WTC11 (cell line): Measurements from ENCODE around the gene ADAD1. TPM values are rescaled to one million over a fixed set of nuclear protein-coding genes. Genes with fewer than 3 reads are reported as not detected.

Experiments
- ATAC-seq: fragments of 200-7000 bp; cut with Tn5 transposase; 2 replicates; pipeline ENCODE4 v1.10.0; 2021; ENCODE audit warnings: mild to moderate bottlenecking, moderate library complexity
- CTCF ChIA-PET: fragments of 300-600 bp; sonication (Branson Sonifier 250); formaldehyde crosslinking; loops from one replicate; lab custom pipeline; 2021; ENCODE audit warnings: antibody characterized with exemption; lab: Charles Lee
- POLR2A ChIA-PET: fragments of 350-600 bp; sonication (Branson Sonifier 250); formaldehyde crosslinking; loops from one replicate; lab custom pipeline; 2021; ENCODE audit warnings: antibody characterized with exemption; lab: Charles Lee
- DNase-seq: peaks from one replicate; pipeline ENCODE4 v3.0.0; 2021; ENCODE audit warnings: low spot score
- H3K27ac Mint-ChIP-seq: 2 replicates; pipeline ENCODE4 v1.8.0; 2021; ENCODE audit warnings: mixed read lengths
- H3K27me3 Mint-ChIP-seq: 2 replicates; pipeline ENCODE4 v1.8.0; 2021; ENCODE audit warnings: low read depth, mild to moderate bottlenecking, moderate library complexity, mixed read lengths
- H3K36me3 Mint-ChIP-seq: 2 replicates; pipeline ENCODE4 v1.8.0; 2021; ENCODE audit warnings: mixed read lengths
- H3K4me1 Mint-ChIP-seq: 2 replicates; pipeline ENCODE4 v1.8.0; 2022; ENCODE audit warnings: mixed read lengths
- H3K4me3 Mint-ChIP-seq: 2 replicates; pipeline ENCODE4 v1.8.0; 2021; ENCODE audit warnings: mild to moderate bottlenecking, moderate library complexity, mixed read lengths
- H3K9me3 Mint-ChIP-seq: 2 replicates; pipeline ENCODE4 v1.8.0; 2021; ENCODE audit warnings: mixed read lengths
- CBFB ChIP-seq: sonication (generic); formaldehyde crosslinking; IDR thresholded peaks from 2 replicates; pipeline ENCODE4 v1.8.1; 2022; ENCODE audit warnings: mild to moderate bottlenecking, low read depth, missing genetic modification reagents
- CREM ChIP-seq: sonication (generic); formaldehyde crosslinking; IDR thresholded peaks from 2 replicates; pipeline ENCODE4 v1.8.1; 2022; ENCODE audit warnings: mild to moderate bottlenecking, missing genetic modification reagents, moderate library complexity
- ETV6 ChIP-seq: sonication (generic); formaldehyde crosslinking; IDR thresholded peaks from 2 replicates; pipeline ENCODE4 v1.8.1; 2022; ENCODE audit warnings: mild to moderate bottlenecking, missing genetic modification reagents
- GABPB1 ChIP-seq: sonication (generic); formaldehyde crosslinking; IDR thresholded peaks from 2 replicates; pipeline ENCODE4 v1.8.1; 2023; ENCODE audit warnings: mild to moderate bottlenecking, missing genetic modification reagents
- JAZF1 ChIP-seq: fragments of 250-450 bp; sonication (Bioruptor Pico); IDR thresholded peaks from 2 replicates; pipeline ENCODE4 v1.9.0; 2021; ENCODE audit warnings: moderate library complexity, mild to moderate bottlenecking, inconsistent platforms
- KAT7 ChIP-seq: sonication (generic); formaldehyde crosslinking; IDR thresholded peaks from 2 replicates; pipeline ENCODE4 v1.8.1; 2023; ENCODE audit warnings: missing genetic modification reagents, mild to moderate bottlenecking, borderline replicate concordance
- MYBL2 ChIP-seq: sonication (generic); formaldehyde crosslinking; IDR thresholded peaks from 2 replicates; pipeline ENCODE4 v1.8.1; 2023; ENCODE audit warnings: mild to moderate bottlenecking, moderate library complexity, missing genetic modification reagents
- NFATC4 ChIP-seq: fragments of 250-450 bp; sonication (Bioruptor Pico); IDR thresholded peaks from 2 replicates; pipeline ENCODE4 v1.9.0; 2021; ENCODE audit warnings: mild to moderate bottlenecking
- RELA ChIP-seq: sonication (generic); formaldehyde crosslinking; IDR thresholded peaks from 2 replicates; pipeline ENCODE4 v1.8.1; 2022; ENCODE audit warnings: missing genetic modification reagents, mild to moderate bottlenecking, borderline replicate concordance
- SMAD4 ChIP-seq: sonication (generic); formaldehyde crosslinking; IDR thresholded peaks from 2 replicates; pipeline ENCODE4 v1.8.0; 2022; ENCODE audit warnings: mild to moderate bottlenecking, missing genetic modification reagents
- TEAD4 ChIP-seq: sonication (generic); formaldehyde crosslinking; IDR thresholded peaks from 2 replicates; pipeline ENCODE4 v1.8.0; 2022; ENCODE audit warnings: mild to moderate bottlenecking, missing genetic modification reagents
- TP53 ChIP-seq: sonication (generic); formaldehyde crosslinking; IDR thresholded peaks from 2 replicates; pipeline ENCODE4 v1.8.1; 2023; ENCODE audit warnings: mild to moderate bottlenecking, missing genetic modification reagents
- ZBTB21 ChIP-seq: sonication (generic); formaldehyde crosslinking; IDR thresholded peaks from 2 replicates; pipeline ENCODE4 v1.8.1; 2023; ENCODE audit warnings: mild to moderate bottlenecking, missing genetic modification reagents, borderline replicate concordance
- ZNF121 ChIP-seq: sonication (generic); formaldehyde crosslinking; IDR thresholded peaks from 2 replicates; pipeline ENCODE4 v1.8.0; 2023; ENCODE audit warnings: missing genetic modification reagents
- ZNF138 ChIP-seq: sonication (generic); formaldehyde crosslinking; conservative IDR thresholded peaks from 2 replicates; pipeline ENCODE4 v1.8.1; 2022; ENCODE audit warnings: mild to moderate bottlenecking, moderate library complexity, missing genetic modification reagents
- ZNF671 ChIP-seq: fragments of 250-450 bp; sonication (Bioruptor Pico); IDR thresholded peaks from 2 replicates; pipeline ENCODE4 v1.8.0; 2021; ENCODE audit warnings: mild to moderate bottlenecking
- total RNA-seq: library from RNA; stranded (reverse); gene quantifications from 3 replicates; pipeline ENCODE4 v1.2.3, GENCODE V29; 2021
- TF ChIP-seq, protein P1 (sequence below): fragments of 250-450 bp; sonication (Bioruptor Pico); IDR thresholded peaks from 2 replicates; pipeline ENCODE4 v1.9.0; 2021; ENCODE audit warnings: mild to moderate bottlenecking, borderline replicate concordance
- TF ChIP-seq, protein P2 (sequence below): sonication (generic); formaldehyde crosslinking; conservative IDR thresholded peaks from 2 replicates; pipeline ENCODE4 v1.8.1; 2023; ENCODE audit warnings: mild to moderate bottlenecking, low read depth, missing genetic modification reagents, moderate library complexity
- TF ChIP-seq, protein P3 (sequence below): sonication (generic); formaldehyde crosslinking; IDR thresholded peaks from 2 replicates; pipeline ENCODE4 v1.8.0; 2022; ENCODE audit warnings: mild to moderate bottlenecking, missing genetic modification reagents
- TF ChIP-seq, protein P4 (sequence below): fragments of 250-450 bp; sonication (Bioruptor Pico); IDR thresholded peaks from 2 replicates; pipeline ENCODE4 v1.9.0; 2021; ENCODE audit warnings: mild to moderate bottlenecking

Gene ADAD1
- total RNA-seq, 1 experiment from 2014 or later: not detected

DNA sequence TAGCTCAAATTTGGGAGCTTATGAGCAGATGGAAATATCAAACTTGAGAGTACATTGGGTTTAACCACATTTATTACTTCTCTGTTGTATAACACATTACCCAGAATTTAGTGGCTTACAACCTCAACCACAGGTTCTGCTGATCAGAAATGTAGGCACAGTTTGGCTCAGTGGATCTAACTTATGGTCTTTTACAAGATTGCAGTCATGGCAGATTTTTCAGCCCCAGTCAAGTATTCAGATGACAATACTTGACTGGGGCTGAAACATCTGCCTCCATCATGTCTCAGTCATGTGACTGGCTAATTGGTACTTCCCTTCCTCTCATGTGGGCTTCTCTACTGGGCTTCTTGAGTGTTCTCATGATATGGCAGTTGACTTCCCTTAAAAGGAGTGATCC, 44.0 kb upstream of the ADAD1 start:
- Mint-ChIP-seq H3K27me3 (no peaks in the 10 kb centered on the region), H3K9me3 (no peaks in the 10 kb centered on the region), H3K4me3 (no peak overlapping the region), H3K36me3 (peaks cover 8% of the 10 kb centered on the region; the same call in 1 of the 2 replicates), H3K4me1 (no peaks in the 10 kb centered on the region), H3K27ac (no peak overlapping the region; the same call in 1 of the 2 replicates)
- CTCF ChIA-PET: no interaction called here
- DNase-seq: no peak
- ATAC-seq: no peak
- TF ChIP-seq RELA: no peak
- TF ChIP-seq, protein P1, sequence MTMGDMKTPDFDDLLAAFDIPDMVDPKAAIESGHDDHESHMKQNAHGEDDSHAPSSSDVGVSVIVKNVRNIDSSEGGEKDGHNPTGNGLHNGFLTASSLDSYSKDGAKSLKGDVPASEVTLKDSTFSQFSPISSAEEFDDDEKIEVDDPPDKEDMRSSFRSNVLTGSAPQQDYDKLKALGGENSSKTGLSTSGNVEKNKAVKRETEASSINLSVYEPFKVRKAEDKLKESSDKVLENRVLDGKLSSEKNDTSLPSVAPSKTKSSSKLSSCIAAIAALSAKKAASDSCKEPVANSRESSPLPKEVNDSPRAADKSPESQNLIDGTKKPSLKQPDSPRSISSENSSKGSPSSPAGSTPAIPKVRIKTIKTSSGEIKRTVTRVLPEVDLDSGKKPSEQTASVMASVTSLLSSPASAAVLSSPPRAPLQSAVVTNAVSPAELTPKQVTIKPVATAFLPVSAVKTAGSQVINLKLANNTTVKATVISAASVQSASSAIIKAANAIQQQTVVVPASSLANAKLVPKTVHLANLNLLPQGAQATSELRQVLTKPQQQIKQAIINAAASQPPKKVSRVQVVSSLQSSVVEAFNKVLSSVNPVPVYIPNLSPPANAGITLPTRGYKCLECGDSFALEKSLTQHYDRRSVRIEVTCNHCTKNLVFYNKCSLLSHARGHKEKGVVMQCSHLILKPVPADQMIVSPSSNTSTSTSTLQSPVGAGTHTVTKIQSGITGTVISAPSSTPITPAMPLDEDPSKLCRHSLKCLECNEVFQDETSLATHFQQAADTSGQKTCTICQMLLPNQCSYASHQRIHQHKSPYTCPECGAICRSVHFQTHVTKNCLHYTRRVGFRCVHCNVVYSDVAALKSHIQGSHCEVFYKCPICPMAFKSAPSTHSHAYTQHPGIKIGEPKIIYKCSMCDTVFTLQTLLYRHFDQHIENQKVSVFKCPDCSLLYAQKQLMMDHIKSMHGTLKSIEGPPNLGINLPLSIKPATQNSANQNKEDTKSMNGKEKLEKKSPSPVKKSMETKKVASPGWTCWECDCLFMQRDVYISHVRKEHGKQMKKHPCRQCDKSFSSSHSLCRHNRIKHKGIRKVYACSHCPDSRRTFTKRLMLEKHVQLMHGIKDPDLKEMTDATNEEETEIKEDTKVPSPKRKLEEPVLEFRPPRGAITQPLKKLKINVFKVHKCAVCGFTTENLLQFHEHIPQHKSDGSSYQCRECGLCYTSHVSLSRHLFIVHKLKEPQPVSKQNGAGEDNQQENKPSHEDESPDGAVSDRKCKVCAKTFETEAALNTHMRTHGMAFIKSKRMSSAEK: no peak
- TF ChIP-seq ZNF138 (CRISPR knock-in tag): no peak
- no peak for TF ChIP-seq CREM (CRISPR knock-in tag)
- no peak for TF ChIP-seq ZNF121 (CRISPR knock-in tag)
- no peak for TF ChIP-seq ETV6
- no peak for TF ChIP-seq NFATC4 (CRISPR knock-in tag)
- TF ChIP-seq, protein P2, sequence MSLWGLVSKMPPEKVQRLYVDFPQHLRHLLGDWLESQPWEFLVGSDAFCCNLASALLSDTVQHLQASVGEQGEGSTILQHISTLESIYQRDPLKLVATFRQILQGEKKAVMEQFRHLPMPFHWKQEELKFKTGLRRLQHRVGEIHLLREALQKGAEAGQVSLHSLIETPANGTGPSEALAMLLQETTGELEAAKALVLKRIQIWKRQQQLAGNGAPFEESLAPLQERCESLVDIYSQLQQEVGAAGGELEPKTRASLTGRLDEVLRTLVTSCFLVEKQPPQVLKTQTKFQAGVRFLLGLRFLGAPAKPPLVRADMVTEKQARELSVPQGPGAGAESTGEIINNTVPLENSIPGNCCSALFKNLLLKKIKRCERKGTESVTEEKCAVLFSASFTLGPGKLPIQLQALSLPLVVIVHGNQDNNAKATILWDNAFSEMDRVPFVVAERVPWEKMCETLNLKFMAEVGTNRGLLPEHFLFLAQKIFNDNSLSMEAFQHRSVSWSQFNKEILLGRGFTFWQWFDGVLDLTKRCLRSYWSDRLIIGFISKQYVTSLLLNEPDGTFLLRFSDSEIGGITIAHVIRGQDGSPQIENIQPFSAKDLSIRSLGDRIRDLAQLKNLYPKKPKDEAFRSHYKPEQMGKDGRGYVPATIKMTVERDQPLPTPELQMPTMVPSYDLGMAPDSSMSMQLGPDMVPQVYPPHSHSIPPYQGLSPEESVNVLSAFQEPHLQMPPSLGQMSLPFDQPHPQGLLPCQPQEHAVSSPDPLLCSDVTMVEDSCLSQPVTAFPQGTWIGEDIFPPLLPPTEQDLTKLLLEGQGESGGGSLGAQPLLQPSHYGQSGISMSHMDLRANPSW (CRISPR knock-in tag): no peak
- TF ChIP-seq, protein P3, sequence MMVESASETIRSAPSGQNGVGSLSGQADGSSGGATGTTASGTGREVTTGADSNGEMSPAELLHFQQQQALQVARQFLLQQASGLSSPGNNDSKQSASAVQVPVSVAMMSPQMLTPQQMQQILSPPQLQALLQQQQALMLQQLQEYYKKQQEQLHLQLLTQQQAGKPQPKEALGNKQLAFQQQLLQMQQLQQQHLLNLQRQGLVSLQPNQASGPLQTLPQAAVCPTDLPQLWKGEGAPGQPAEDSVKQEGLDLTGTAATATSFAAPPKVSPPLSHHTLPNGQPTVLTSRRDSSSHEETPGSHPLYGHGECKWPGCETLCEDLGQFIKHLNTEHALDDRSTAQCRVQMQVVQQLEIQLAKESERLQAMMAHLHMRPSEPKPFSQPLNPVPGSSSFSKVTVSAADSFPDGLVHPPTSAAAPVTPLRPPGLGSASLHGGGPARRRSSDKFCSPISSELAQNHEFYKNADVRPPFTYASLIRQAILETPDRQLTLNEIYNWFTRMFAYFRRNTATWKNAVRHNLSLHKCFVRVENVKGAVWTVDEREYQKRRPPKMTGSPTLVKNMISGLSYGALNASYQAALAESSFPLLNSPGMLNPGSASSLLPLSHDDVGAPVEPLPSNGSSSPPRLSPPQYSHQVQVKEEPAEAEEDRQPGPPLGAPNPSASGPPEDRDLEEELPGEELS (CRISPR knock-in tag): no peak
- no peak for TF ChIP-seq ZBTB21 (CRISPR knock-in tag)
- no peak for TF ChIP-seq SMAD4 (CRISPR knock-in tag)
- no peak for TF ChIP-seq CBFB (CRISPR knock-in tag)
- no peak for TF ChIP-seq ZNF671 (CRISPR knock-in tag)
- no peak for TF ChIP-seq JAZF1 (CRISPR knock-in tag)
- TF ChIP-seq, protein P4, sequence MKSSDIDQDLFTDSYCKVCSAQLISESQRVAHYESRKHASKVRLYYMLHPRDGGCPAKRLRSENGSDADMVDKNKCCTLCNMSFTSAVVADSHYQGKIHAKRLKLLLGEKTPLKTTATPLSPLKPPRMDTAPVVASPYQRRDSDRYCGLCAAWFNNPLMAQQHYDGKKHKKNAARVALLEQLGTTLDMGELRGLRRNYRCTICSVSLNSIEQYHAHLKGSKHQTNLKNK (CRISPR knock-in tag): no peak
- TF ChIP-seq TEAD4 (CRISPR knock-in tag): no peak
- POLR2A ChIA-PET: no interaction called here

DNA sequence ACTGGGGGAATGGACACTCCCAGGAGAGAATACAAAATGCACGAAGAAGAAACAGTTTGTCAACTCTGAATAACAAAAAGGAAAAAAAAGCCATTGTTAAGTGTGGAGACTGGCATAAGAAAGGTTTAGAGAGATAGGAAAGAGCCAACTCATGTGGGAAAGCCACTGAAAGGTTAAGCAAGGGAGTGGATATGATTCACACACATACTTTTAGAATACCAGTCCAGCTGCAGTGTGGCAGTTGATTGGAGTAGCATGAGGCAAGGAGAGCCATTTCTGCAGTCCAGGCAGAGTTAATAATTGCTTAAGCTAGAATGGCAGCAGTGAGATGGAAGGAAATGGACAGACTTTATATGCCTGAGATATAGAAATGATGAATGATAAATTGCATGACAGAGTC, 36.9 kb upstream of the ADAD1 start:
- no peak overlapping the region for H3K27ac Mint-ChIP-seq
- DNase-seq: no peak
- POLR2A ChIA-PET: no interaction called here
- H3K4me3 Mint-ChIP-seq: no peak overlapping the region
- H3K27me3 Mint-ChIP-seq: no peaks in the 10 kb centered on the region
- CTCF ChIA-PET: no interaction called here
- H3K4me1 Mint-ChIP-seq: peaks cover 2% of the 10 kb centered on the region; the same call in 1 of the 2 replicates
- no peaks in the 10 kb centered on the region for H3K9me3 Mint-ChIP-seq
- TF ChIP-seq GABPB1 (no peak), KAT7 (no peak), MYBL2 (CRISPR knock-in tag) (no peak), JAZF1 (CRISPR knock-in tag) (no peak), TP53 (no peak)
- no peak for ATAC-seq
- H3K36me3 Mint-ChIP-seq: peaks cover 1% of the 10 kb centered on the region; the same call in 1 of the 2 replicates
